GM18861 (cell line): ENCODE results near the gene UPK1B.
A peak's percentile ranks its signal among the peaks of the same experiment; 100 is the strongest.
"Not testable (repeated sequence)": the region's sequence is repeated elsewhere in the genome, so short reads cannot be mapped to it uniquely, and the experiment has no call there.

Experiments used
- ATAC-seq: cut with Tn5 transposase; IDR thresholded peaks from one replicate; pipeline ENCODE4 v1.9.1; 2021; ENCODE audit not compliant: unreplicated experiment

The UPK1B gene

DNA sequence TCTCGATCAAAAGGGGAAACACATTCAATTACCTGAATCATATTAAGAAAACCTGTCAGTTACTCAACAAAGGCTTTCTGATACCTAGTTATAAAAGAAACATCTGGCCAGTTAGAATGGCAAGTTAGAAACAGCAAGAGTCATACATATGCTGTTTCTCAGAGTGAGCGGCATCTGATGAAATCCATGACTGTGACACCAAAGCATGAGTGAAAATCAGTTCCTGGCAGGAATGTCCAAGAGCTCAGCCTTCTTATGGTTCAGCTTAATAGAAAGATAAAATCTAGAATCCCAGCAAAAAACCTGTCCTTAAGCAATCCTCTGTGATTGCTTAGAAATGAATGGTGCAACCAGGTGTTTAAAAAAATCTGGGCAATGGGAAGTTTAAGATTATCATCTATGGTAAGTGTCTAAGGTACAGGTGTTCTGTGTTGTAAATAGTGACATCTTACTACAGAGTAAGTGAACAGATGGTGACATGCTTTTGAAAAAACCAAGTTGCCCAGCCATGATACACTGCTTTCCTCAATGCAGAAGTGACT, 48.5 kb downstream of the UPK1B start:
- ATAC-seq = no peak

GRCh38 chr3:119222391-119222790, 49.0 kb downstream of the UPK1B start:
- no peak for ATAC-seq

DNA sequence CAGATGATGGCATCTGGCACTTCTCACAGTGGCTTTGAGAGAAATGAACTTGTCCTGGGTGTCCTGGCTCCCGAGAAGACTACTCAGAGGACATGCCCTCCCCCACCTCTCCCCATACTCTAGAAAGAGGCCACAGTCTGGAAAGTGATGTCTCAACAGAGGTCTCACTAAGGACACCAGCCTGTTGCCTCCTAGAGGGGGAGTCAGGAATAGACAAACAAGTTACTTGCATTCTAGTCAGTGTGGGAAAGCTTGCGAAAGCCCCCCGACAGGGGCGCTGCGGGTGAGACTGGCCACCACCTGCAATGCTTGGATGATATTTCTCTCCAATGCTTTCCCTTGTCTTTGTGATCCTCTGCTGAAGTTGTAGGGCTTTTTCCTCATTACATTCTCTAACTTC, 50.1 kb downstream of the UPK1B start:
- ATAC-seq = no peak

- ATAC-seq = no peak
Observed at GRCh38 chr3:119225121-119225520, 51.7 kb downstream of the UPK1B start.

DNA sequence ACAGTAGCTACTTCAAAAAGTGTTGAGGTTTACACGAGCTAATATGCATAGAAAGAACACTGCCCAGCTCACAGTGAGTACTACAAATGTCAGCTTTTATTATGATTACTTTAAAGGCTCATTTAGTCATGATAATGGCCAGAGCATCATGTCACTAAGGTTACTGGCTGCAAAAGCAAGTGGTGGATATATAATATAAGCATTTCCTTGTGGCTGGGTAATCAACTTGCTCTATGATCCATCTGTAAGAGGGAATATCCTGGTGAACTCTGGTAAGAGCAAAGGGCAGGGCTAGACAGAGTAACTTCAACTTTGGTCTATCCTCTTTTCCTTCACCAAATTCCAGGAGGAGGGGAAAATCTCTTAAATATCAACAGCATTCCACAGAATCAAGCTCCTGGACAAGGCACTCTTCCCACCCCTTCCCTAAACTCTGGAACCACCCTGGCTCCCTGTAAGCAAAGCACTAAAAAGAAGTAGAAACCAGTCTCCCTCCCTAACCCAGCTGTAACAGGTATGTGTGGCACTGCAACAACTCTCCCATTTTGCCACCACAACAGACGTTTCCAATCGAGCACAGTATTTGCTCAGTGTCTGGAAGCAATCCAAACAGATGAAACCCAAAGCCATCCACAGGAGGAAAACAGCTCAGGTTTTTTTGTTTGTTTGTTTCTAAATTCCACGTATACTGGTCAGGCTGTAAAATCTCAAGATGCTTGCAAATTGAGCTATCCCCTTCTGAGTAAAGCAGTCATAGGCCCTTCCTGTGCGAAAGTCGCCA, 53.9 kb downstream of the UPK1B start:
- no peak for ATAC-seq

- ATAC-seq = no peak
Observed at GRCh38 chr3:119228373-119229145, 55.2 kb downstream of the UPK1B start.

DNA sequence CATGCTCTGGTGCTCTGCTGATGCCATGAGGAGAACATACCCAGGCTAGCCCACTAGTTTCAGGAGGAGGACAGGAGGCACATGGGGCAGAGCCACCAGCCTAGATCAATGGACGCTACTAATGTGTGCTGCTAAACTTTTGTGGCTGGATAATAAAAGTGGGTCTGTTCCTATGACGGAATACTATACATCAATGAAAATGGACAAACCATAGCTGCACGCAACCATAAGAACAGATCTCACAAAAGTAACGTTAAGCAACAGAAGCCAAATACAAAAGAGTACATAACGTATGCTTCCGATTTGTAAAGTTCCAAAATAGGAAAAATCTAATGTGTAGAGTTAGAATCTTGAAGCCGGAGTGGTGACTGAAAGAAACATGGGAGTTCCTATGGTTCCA, 55.8 kb downstream of the UPK1B start:
- no peak for ATAC-seq

GRCh38 chr3:119230071-119230470, 56.7 kb downstream of the UPK1B start:
- ATAC-seq = no peak

DNA sequence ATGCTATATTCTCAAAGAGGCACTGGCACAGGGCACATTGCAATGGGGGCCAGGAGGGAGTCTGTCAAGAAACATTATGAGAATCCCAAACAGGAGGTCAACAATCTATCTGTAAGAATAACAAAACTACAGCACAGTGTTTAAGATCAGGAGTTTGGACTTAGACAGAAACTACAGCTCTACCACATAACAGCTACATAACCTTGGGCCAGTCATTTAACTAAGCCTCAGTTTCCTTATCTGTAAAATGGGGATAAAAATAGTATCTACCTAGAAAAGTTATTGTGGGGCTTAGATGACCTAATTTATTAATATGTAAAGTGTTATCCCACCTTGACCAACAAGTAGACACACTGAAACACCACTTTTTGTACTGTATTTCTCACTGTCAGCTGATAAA, 57.3 kb downstream of the UPK1B start:
- no peak for ATAC-seq

GRCh38 chr3:119234610-119235009, 61.2 kb downstream of the UPK1B start:
- no peak for ATAC-seq

- no peak for ATAC-seq
Observed at GRCh38 chr3:119235151-119235550, 61.8 kb downstream of the UPK1B start.

- no peak for ATAC-seq
Observed at GRCh38 chr3:119236756-119237155, 63.4 kb downstream of the UPK1B start.

DNA sequence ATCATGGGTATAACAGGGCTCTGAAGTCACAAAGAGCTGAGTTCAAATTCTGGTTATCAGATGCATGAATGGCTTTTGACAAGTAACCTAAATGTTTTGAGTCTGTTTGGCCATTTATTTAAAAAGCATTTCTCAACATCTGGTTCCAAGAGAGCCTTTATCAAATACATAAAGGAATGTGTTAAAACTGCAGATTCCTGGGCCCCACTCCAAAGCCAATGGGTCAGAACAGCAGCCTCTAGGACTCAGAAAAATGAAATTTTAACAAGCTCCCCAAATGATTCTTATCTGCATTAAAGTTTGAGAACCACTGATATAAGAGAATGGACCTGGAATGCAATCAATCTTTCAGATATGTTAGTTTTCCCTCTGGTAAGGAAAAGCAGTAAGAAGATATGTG, 63.9 kb downstream of the UPK1B start:
- ATAC-seq = no peak

GRCh38 chr3:119238363-119238762, 65.0 kb downstream of the UPK1B start:
- no peak for ATAC-seq

DNA sequence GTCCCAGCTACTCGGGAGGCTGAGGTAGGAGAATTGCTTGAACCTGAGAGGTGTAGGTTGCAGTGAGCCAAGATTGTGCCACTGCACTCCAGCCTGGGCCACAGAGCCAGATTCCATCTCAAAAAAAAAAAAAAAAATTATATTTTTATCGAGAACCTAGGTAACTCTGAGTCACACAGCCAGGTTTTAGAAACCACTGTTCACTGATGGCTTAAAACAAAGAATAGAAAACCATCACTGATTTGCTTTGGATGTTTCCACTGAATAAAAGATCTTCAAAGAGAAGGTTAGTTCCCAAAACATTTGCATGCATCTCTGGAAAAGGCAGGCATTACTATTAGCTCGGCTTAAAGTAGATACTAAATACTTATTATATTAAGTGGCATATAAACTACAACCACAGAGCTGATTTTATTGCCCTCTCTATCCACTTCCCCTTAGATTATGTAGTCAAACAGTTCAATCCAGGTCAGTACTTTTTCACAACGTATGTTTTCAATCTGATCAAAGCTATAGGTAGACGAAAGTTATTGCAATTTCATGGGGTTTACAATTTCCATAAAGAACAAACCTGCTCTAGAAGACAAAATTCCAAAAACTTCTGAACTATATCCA, 65.9 kb downstream of the UPK1B start:
- ATAC-seq = no peak

DNA sequence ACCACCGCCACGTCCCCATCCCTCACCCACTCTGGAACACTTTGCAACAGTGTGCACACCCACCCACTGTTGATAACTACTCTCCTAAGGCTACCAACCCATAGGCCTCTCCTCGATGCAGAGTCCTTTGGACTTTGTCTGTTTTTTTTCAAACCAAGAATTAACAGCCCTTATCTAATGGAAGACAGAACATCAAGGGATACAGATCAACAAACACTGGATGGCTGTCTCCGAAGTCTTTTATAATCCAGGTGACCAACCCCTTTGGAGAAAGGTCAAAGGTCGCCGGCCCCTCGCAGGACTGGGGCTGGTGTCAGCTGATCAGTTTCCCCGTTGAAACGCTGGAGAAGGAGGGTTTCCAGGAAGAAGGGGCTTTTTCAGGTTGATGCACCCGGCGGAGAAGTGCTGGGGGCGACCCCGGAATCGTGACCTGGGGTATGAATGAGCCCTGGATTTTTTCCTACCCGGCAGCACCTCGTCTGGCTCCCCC, 66.7 kb downstream of the UPK1B start:
- peak; percentile 1 for ATAC-seq

GRCh38 chr3:119240591-119241434, 67.4 kb downstream of the UPK1B start, which contains the start of gene B4GALT4:
Gene B4GALT4 (minus strand): TSS chr3:119240878. CDS start chr3:119230099, 10,779 bp downstream.
- peak; percentile 77 for ATAC-seq

- not testable (repeated sequence) for ATAC-seq
Observed at GRCh38 chr3:119242387-119243057, 69.1 kb downstream of the UPK1B start.

DNA sequence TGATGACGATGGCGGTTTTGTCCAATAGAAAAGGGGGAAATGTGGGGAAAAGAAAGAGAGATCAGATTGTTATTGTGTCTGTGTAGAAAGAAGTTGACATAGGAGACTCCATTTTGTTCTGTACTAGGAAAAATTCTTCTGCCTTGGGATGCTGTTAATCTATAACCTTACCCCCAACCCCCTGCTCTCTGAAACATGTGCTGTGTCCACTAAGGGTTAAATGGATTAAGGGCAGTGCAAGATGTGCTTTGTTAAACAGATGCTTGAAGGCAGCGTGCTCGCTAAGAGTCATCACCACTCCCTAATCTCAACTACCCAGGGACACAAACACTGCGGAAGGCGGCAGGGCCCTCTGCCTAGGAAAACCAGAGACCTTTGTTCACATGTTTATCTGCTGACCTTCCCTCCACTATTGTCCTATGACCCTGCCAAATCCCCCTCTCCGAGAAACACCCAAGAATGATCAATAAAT, 69.7 kb downstream of the UPK1B start:
- ATAC-seq = not testable (repeated sequence)

GRCh38 chr3:119243712-119244111, 70.3 kb downstream of the UPK1B start:
- ATAC-seq = no peak
